Measurements from ENCODE around the gene PCBD1.
"Not testable (repeated sequence)": the region's sequence is repeated elsewhere in the genome, so short reads cannot be mapped to it uniquely, and the experiment has no call there.

PCBD1 gene

GRCh38 chr10:70864935-70865334 is 23.4 kb downstream of the PCBD1 start:
- H3K27me3 ChIP-seq (ENCODE audit: control insufficient read depth, insufficient read depth, low read length): peaks cover 2% of the 10 kb centered on the region
- H3K27ac ChIP-seq (ENCODE audit: low read depth, low read length): no peak overlapping the region
- H3K4me1 ChIP-seq (ENCODE audit: control insufficient read depth, insufficient read depth, low read length): no peaks in the 10 kb centered on the region
- no peak overlapping the region for H3K9ac ChIP-seq (ENCODE audit: low read length)
- peaks cover 7% of the 10 kb centered on the region for H3K36me3 ChIP-seq (ENCODE audit: control insufficient read depth, insufficient read depth, low read length)
- H3K4me3 ChIP-seq (ENCODE audit: low read length): no peak overlapping the region

- Histone ChIP-seq H3K36me3 (ENCODE audit: control insufficient read depth, insufficient read depth, low read length) (peaks cover 4% of the 10 kb centered on the region), H3K4me1 (ENCODE audit: control insufficient read depth, insufficient read depth, low read length) (no peaks in the 10 kb centered on the region), H3K27me3 (ENCODE audit: control insufficient read depth, insufficient read depth, low read length) (peaks cover 2% of the 10 kb centered on the region), H3K4me3 (ENCODE audit: low read length) (no peak overlapping the region), H3K9ac (ENCODE audit: low read length) (no peak overlapping the region), H3K27ac (ENCODE audit: low read depth, low read length) (no peak overlapping the region)
Observed at GRCh38 chr10:70863470-70864160, 24.8 kb downstream of the PCBD1 start.

GRCh38 chr10:70861495-70862197 is 26.7 kb downstream of the PCBD1 start:
- H3K27me3 ChIP-seq (ENCODE audit: control insufficient read depth, insufficient read depth, low read length); H3K4me3 ChIP-seq (ENCODE audit: low read length); H3K9ac ChIP-seq (ENCODE audit: low read length); H3K36me3 ChIP-seq (ENCODE audit: control insufficient read depth, insufficient read depth, low read length); H3K27ac ChIP-seq (ENCODE audit: low read depth, low read length); H3K4me1 ChIP-seq (ENCODE audit: control insufficient read depth, insufficient read depth, low read length): not testable (repeated sequence)

GRCh38 chr10:70858759-70859158 is 29.6 kb downstream of the PCBD1 start:
- Histone ChIP-seq H3K27ac (ENCODE audit: low read depth, low read length) (no peak overlapping the region), H3K9ac (ENCODE audit: low read length) (no peak overlapping the region), H3K36me3 (ENCODE audit: control insufficient read depth, insufficient read depth, low read length) (peaks cover 13% of the 10 kb centered on the region), H3K4me3 (ENCODE audit: low read length) (no peak overlapping the region), H3K27me3 (ENCODE audit: control insufficient read depth, insufficient read depth, low read length) (no peaks in the 10 kb centered on the region), H3K4me1 (ENCODE audit: control insufficient read depth, insufficient read depth, low read length) (no peaks in the 10 kb centered on the region)

- H3K4me1 ChIP-seq (ENCODE audit: control insufficient read depth, insufficient read depth, low read length): no peaks in the 10 kb centered on the region
- H3K9ac ChIP-seq (ENCODE audit: low read length): no peak overlapping the region
- H3K36me3 ChIP-seq (ENCODE audit: control insufficient read depth, insufficient read depth, low read length): peaks cover 13% of the 10 kb centered on the region
- no peak overlapping the region for H3K27ac ChIP-seq (ENCODE audit: low read depth, low read length)
- no peak overlapping the region for H3K4me3 ChIP-seq (ENCODE audit: low read length)
- no peaks in the 10 kb centered on the region for H3K27me3 ChIP-seq (ENCODE audit: control insufficient read depth, insufficient read depth, low read length)
Observed at GRCh38 chr10:70856454-70856853, 31.9 kb downstream of the PCBD1 start.

- Histone ChIP-seq H3K36me3 (ENCODE audit: control insufficient read depth, insufficient read depth, low read length) (peaks cover 10% of the 10 kb centered on the region), H3K4me1 (ENCODE audit: control insufficient read depth, insufficient read depth, low read length) (peaks cover 4% of the 10 kb centered on the region), H3K27ac (ENCODE audit: low read depth, low read length) (no peak overlapping the region), H3K27me3 (ENCODE audit: control insufficient read depth, insufficient read depth, low read length) (no peaks in the 10 kb centered on the region), H3K9ac (ENCODE audit: low read length) (no peak overlapping the region), H3K4me3 (ENCODE audit: low read length) (no peak overlapping the region)
Observed at GRCh38 chr10:70853457-70853856, 34.9 kb downstream of the PCBD1 start.

- no peak overlapping the region for H3K4me3 ChIP-seq (ENCODE audit: low read length)
- H3K9ac ChIP-seq (ENCODE audit: low read length): no peak overlapping the region
- H3K36me3 ChIP-seq (ENCODE audit: control insufficient read depth, insufficient read depth, low read length): peaks cover 10% of the 10 kb centered on the region
- H3K27me3 ChIP-seq (ENCODE audit: control insufficient read depth, insufficient read depth, low read length): no peaks in the 10 kb centered on the region
- no peak overlapping the region for H3K27ac ChIP-seq (ENCODE audit: low read depth, low read length)
- peaks cover 4% of the 10 kb centered on the region for H3K4me1 ChIP-seq (ENCODE audit: control insufficient read depth, insufficient read depth, low read length)
Observed at GRCh38 chr10:70853038-70853437, 35.3 kb downstream of the PCBD1 start.

- H3K4me1 ChIP-seq (ENCODE audit: control insufficient read depth, insufficient read depth, low read length): peaks cover 4% of the 10 kb centered on the region
- H3K27me3 ChIP-seq (ENCODE audit: control insufficient read depth, insufficient read depth, low read length): no peaks in the 10 kb centered on the region
- peaks cover 8% of the 10 kb centered on the region for H3K36me3 ChIP-seq (ENCODE audit: control insufficient read depth, insufficient read depth, low read length)
- no peak overlapping the region for H3K4me3 ChIP-seq (ENCODE audit: low read length)
- no peak overlapping the region for H3K9ac ChIP-seq (ENCODE audit: low read length)
- no peak overlapping the region for H3K27ac ChIP-seq (ENCODE audit: low read depth, low read length)
Observed at GRCh38 chr10:70851597-70852475, 36.5 kb downstream of the PCBD1 start.

- H3K4me3 ChIP-seq (ENCODE audit: low read length): no peak overlapping the region
- no peaks in the 10 kb centered on the region for H3K27me3 ChIP-seq (ENCODE audit: control insufficient read depth, insufficient read depth, low read length)
- H3K9ac ChIP-seq (ENCODE audit: low read length): no peak overlapping the region
- H3K4me1 ChIP-seq (ENCODE audit: control insufficient read depth, insufficient read depth, low read length): peaks cover 4% of the 10 kb centered on the region
- peaks cover 3% of the 10 kb centered on the region for H3K36me3 ChIP-seq (ENCODE audit: control insufficient read depth, insufficient read depth, low read length)
- H3K27ac ChIP-seq (ENCODE audit: low read depth, low read length): no peak overlapping the region
Observed at GRCh38 chr10:70850097-70850496, 38.3 kb downstream of the PCBD1 start.

- Histone ChIP-seq H3K9ac (ENCODE audit: low read length) (no peak overlapping the region), H3K4me3 (ENCODE audit: low read length) (no peak overlapping the region), H3K27me3 (ENCODE audit: control insufficient read depth, insufficient read depth, low read length) (no peaks in the 10 kb centered on the region), H3K4me1 (ENCODE audit: control insufficient read depth, insufficient read depth, low read length) (peaks cover 4% of the 10 kb centered on the region), H3K27ac (ENCODE audit: low read depth, low read length) (no peak overlapping the region), H3K36me3 (ENCODE audit: control insufficient read depth, insufficient read depth, low read length) (peaks cover under 1% of the 10 kb centered on the region)
Observed at GRCh38 chr10:70849582-70850016, 38.8 kb downstream of the PCBD1 start.

- no peak overlapping the region for H3K4me3 ChIP-seq (ENCODE audit: low read length)
- H3K27ac ChIP-seq (ENCODE audit: low read depth, low read length): no peak overlapping the region
- no peak overlapping the region for H3K9ac ChIP-seq (ENCODE audit: low read length)
- peaks cover 4% of the 10 kb centered on the region for H3K4me1 ChIP-seq (ENCODE audit: control insufficient read depth, insufficient read depth, low read length)
- H3K36me3 ChIP-seq (ENCODE audit: control insufficient read depth, insufficient read depth, low read length): no peaks in the 10 kb centered on the region
- no peaks in the 10 kb centered on the region for H3K27me3 ChIP-seq (ENCODE audit: control insufficient read depth, insufficient read depth, low read length)
Observed at GRCh38 chr10:70847659-70848360, 40.6 kb downstream of the PCBD1 start.

- Histone ChIP-seq H3K4me1 (ENCODE audit: control insufficient read depth, insufficient read depth, low read length) (peaks cover 4% of the 10 kb centered on the region), H3K9ac (ENCODE audit: low read length) (no peak overlapping the region), H3K36me3 (ENCODE audit: control insufficient read depth, insufficient read depth, low read length) (no peaks in the 10 kb centered on the region), H3K27ac (ENCODE audit: low read depth, low read length) (no peak overlapping the region), H3K27me3 (ENCODE audit: control insufficient read depth, insufficient read depth, low read length) (no peaks in the 10 kb centered on the region), H3K4me3 (ENCODE audit: low read length) (no peak overlapping the region)
Observed at GRCh38 chr10:70846795-70847194, 41.6 kb downstream of the PCBD1 start.
